Erythroblast (primary cell): ENCODE data around the gene ARAF.

Experiments used
- GATA1 ChIP-seq: IDR thresholded peaks from 2 replicates; pipeline ENCODE4 v1.6.1; 2011; ENCODE audit warnings: low read depth, mild to moderate bottlenecking, control low read depth, low read length, moderate library complexity
- POLR2A ChIP-seq: IDR thresholded peaks from 2 replicates; pipeline ENCODE4 v1.6.1; 2011; ENCODE audit warnings: mild to moderate bottlenecking, low read length

GRCh38 chrX:47595716-47596251 is 34.8 kb downstream of the ARAF start:
- no peak for TF ChIP-seq POLR2A
- no peak for TF ChIP-seq GATA1
